ENCODE measurements around the gene MGST3. TPM values are rescaled to one million over a fixed set of nuclear protein-coding genes. Genes with fewer than 3 reads are reported as not detected.
A peak's percentile ranks its signal among the peaks of the same experiment; 100 is the strongest.

MGST3 gene
- total and polyA plus RNA-seq, 2 of the 13 experiments (the other 11 are each of a cell fraction or from before 2014, with no cell fraction given): 59.7 to 61.2 TPM

DNA sequence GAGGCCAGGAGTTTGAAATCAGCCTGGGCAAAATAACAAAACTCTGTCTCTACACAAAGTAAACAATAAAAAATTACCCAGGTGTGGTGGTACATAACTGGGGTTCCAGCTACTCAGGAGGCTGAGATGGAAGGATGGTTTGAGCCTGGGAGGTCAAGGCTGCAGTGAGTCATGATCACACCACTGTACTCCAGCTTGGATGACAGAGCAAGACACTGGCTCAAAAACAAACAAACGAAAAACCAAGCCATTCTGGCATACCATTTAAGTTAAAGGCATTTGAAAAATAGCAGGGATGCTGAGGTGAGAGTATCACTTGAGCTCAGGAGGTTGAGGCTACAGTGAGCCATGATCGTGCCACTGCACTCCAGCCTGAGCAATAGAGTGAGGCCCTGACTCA lies 72.6 kb downstream of the MGST3 start (continued):
- TF ChIP-seq, protein P1, sequence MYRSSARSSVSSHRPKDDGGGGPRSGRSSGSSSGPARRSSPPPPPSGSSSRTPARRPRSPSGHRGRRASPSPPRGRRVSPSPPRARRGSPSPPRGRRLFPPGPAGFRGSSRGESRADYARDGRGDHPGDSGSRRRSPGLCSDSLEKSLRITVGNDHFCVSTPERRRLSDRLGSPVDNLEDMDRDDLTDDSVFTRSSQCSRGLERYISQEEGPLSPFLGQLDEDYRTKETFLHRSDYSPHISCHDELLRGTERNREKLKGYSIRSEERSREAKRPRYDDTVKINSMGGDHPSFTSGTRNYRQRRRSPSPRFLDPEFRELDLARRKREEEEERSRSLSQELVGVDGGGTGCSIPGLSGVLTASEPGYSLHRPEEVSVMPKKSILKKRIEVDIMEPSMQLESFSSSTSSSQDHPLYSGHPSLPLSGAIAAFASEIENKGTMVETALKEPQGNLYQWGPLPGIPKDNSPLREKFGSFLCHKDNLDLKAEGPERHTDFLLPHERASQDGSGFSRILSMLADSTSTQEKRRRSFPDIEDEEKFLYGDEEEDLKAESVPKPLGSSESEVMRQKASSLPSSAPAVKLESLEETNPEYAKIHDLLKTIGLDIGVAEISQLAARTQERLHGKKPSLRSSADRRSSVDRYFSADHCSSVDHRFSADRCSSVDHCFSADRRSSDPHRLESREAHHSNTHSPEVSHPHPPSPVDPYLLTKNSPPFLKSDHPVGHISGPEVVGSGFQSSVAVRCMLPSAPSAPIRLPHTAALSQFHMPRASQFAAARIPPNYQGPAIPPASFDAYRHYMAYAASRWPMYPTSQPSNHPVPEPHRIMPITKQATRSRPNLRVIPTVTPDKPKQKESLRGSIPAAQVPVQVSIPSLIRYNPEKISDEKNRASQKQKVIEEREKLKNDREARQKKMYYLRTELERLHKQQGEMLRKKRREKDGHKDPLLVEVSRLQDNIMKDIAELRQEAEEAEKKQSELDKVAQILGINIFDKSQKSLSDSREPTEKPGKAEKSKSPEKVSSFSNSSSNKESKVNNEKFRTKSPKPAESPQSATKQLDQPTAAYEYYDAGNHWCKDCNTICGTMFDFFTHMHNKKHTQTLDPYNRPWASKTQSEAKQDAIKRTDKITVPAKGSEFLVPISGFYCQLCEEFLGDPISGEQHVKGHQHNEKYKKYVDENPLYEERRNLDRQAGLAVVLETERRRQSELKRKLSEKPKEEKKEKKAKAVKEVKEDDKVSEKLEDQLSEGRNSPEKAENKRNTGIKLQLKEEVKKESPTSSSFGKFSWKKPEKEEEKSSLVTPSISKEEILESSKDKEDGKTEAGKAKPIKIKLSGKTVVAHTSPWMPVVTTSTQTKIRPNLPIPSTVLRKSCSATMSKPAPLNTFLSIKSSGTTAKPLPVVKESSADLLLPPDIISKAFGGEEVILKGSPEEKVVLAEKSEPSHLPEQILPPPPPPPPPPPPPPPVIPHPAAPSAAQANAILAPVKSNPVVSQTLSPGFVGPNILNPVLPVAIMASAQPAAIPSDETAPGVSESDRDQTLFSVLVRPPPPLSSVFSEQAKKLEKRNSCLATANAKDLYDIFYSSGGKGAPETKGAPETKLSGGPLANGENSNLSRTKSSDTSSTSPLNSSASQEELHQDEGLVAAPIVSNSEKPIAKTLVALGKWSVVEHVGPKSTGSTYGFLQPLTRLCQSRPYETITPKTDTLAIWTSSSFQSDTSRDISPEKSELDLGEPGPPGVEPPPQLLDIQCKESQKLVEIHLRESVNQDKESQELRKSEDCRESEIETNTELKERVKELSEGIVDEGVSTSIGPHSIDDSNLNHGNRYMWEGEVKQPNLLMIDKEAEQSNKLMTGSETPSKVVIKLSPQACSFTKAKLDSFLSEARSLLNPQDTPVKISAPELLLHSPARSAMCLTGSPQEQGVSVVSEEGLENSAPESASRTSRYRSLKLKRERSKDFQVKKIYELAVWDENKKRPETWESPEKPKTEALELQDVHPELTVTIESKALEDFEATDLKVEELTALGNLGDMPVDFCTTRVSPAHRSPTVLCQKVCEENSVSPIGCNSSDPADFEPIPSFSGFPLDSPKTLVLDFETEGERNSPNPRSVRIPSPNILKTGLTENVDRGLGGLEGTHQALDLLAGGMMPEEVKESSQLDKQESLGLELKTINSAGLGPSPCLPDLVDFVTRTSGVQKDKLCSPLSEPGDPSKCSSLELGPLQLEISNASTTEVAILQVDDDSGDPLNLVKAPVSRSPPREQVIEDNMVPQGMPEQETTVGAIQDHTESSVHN (CRISPR knock-in tag; IDR thresholded peaks at IDR 0.05): no peak
- TF ChIP-seq FOSL1 (CRISPR knock-in tag; IDR thresholded peaks at IDR 0.05; ENCODE audit: borderline replicate concordance) (peak; percentile 63), DNMT3B (CRISPR knock-in tag; conservative IDR thresholded peaks at IDR 0.05) (no peak), ZFP62 (CRISPR knock-in tag; IDR thresholded peaks at IDR 0.05) (no peak), RARA (CRISPR knock-in tag; IDR thresholded peaks at IDR 0.05) (peak; percentile 29; the same call in 1 of the 2 replicates), NR2F6 (IDR thresholded peaks at IDR 0.05) (peak; percentile 27; the same call in 1 of the 2 replicates), NR2F6 (CRISPR knock-in tag; IDR thresholded peaks at IDR 0.05) (peak; percentile 53; the same call in 1 of the 2 replicates), SAP130 (CRISPR knock-in tag; IDR thresholded peaks at IDR 0.05; ENCODE audit: low read depth) (0 out of 2 replicates have a peak, but pooled peaks have one; percentile 25), KDM1A (CRISPR knock-in tag; IDR thresholded peaks at IDR 0.05) (0 out of 2 replicates have a peak, but pooled peaks have one; percentile 41), HMGA1 (CRISPR knock-in tag; conservative IDR thresholded peaks at IDR 0.05) (no peak), NR2F1 (CRISPR knock-in tag; IDR thresholded peaks at IDR 0.05) (peak; percentile 47 to 51; a peak in 1 of 4 replicates), NR2F2 (IDR thresholded peaks at IDR 0.05; ENCODE audit: borderline replicate concordance, low read depth) (no peak), FOSL2 (CRISPR knock-in tag; IDR thresholded peaks at IDR 0.05) (peak; percentile 92), ZMYM3 (CRISPR knock-in tag; IDR thresholded peaks at IDR 0.05) (peak; percentile 37; the same call in 1 of the 2 replicates)
- TF ChIP-seq, protein P2, sequence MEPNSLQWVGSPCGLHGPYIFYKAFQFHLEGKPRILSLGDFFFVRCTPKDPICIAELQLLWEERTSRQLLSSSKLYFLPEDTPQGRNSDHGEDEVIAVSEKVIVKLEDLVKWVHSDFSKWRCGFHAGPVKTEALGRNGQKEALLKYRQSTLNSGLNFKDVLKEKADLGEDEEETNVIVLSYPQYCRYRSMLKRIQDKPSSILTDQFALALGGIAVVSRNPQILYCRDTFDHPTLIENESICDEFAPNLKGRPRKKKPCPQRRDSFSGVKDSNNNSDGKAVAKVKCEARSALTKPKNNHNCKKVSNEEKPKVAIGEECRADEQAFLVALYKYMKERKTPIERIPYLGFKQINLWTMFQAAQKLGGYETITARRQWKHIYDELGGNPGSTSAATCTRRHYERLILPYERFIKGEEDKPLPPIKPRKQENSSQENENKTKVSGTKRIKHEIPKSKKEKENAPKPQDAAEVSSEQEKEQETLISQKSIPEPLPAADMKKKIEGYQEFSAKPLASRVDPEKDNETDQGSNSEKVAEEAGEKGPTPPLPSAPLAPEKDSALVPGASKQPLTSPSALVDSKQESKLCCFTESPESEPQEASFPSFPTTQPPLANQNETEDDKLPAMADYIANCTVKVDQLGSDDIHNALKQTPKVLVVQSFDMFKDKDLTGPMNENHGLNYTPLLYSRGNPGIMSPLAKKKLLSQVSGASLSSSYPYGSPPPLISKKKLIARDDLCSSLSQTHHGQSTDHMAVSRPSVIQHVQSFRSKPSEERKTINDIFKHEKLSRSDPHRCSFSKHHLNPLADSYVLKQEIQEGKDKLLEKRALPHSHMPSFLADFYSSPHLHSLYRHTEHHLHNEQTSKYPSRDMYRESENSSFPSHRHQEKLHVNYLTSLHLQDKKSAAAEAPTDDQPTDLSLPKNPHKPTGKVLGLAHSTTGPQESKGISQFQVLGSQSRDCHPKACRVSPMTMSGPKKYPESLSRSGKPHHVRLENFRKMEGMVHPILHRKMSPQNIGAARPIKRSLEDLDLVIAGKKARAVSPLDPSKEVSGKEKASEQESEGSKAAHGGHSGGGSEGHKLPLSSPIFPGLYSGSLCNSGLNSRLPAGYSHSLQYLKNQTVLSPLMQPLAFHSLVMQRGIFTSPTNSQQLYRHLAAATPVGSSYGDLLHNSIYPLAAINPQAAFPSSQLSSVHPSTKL (CRISPR knock-in tag; IDR thresholded peaks at IDR 0.05): peak; percentile 42
- TF ChIP-seq, protein P3, sequence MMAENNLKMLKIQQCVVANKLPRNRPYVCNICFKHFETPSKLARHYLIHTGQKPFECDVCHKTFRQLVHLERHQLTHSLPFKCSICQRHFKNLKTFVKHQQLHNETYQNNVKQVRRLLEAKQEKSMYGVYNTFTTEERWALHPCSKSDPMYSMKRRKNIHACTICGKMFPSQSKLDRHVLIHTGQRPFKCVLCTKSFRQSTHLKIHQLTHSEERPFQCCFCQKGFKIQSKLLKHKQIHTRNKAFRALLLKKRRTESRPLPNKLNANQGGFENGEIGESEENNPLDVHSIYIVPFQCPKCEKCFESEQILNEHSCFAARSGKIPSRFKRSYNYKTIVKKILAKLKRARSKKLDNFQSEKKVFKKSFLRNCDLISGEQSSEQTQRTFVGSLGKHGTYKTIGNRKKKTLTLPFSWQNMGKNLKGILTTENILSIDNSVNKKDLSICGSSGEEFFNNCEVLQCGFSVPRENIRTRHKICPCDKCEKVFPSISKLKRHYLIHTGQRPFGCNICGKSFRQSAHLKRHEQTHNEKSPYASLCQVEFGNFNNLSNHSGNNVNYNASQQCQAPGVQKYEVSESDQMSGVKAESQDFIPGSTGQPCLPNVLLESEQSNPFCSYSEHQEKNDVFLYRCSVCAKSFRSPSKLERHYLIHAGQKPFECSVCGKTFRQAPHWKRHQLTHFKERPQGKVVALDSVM (CRISPR knock-in tag; IDR thresholded peaks at IDR 0.05): peak; percentile 90
